GM23338 (cell line): ENCODE data around the gene HHAT. TPM values are rescaled to one million over a fixed set of nuclear protein-coding genes. Genes with fewer than 3 reads are reported as not detected.

ENCODE experiments used
- ATAC-seq: fragments of 200-7000 bp; cut with Tn5 transposase; 3 replicates; pipeline ENCODE4 v1.9.1; 2020
- DNase-seq: peaks from one replicate; pipeline ENCODE4 v3.0.0-alpha.2; 2015; ENCODE audit warnings: low spot score
- H2AFZ ChIP-seq: fragments of 200-600 bp; sonication (generic); 2 replicates; pipeline ENCODE4 v1.8.0; 2016; ENCODE audit warnings: antibody characterized with exemption, mild to moderate bottlenecking, moderate library complexity
- H3F3A ChIP-seq: fragments of 200-600 bp; sonication (generic); replicated peaks from 2 replicates; pipeline ENCODE4 v1.8.0; 2017; ENCODE audit warnings: antibody characterized with exemption, mixed run types, low read depth
- H3K27ac ChIP-seq: fragments of 200-600 bp; sonication (generic); 2 replicates; pipeline ENCODE4 v1.6.1; 2016; ENCODE audit warnings: low read depth
- H3K27me3 ChIP-seq: fragments of 200-600 bp; sonication (generic); 2 replicates; pipeline ENCODE4 v1.8.0; 2016; ENCODE audit warnings: mild to moderate bottlenecking, mixed run types, moderate library complexity; ENCODE audit not compliant: insufficient read depth
- H3K36me3 ChIP-seq: fragments of 200-600 bp; sonication (generic); 2 replicates; pipeline ENCODE4 v1.8.0; 2016; ENCODE audit warnings: mild to moderate bottlenecking; ENCODE audit not compliant: insufficient read depth
- H3K4me1 ChIP-seq: fragments of 200-600 bp; sonication (generic); 2 replicates; pipeline ENCODE4 v1.8.0; 2016; ENCODE audit warnings: mild to moderate bottlenecking, moderate library complexity; ENCODE audit not compliant: insufficient read depth
- H3K4me2 ChIP-seq: fragments of 200-600 bp; sonication (generic); 2 replicates; pipeline ENCODE4 v1.7.1; 2017; ENCODE audit warnings: mixed run types
- H3K4me3 ChIP-seq: fragments of 200-600 bp; sonication (generic); 2 replicates; pipeline ENCODE4 v1.6.1; 2016; ENCODE audit warnings: mixed run types
- H3K79me2 ChIP-seq: fragments of 200-600 bp; sonication (generic); replicated peaks from 2 replicates; pipeline ENCODE4 v1.8.0; 2017; ENCODE audit warnings: mild to moderate bottlenecking; ENCODE audit not compliant: insufficient read depth
- H3K9me2 ChIP-seq: fragments of 200-600 bp; sonication (generic); 2 replicates; pipeline ENCODE4 v1.8.0; 2017; ENCODE audit not compliant: insufficient read depth
- H4K20me1 ChIP-seq: fragments of 200-600 bp; sonication (generic); replicated peaks from 2 replicates; pipeline ENCODE4 v1.8.0; 2017; ENCODE audit warnings: mild to moderate bottlenecking; ENCODE audit not compliant: insufficient read depth
- H3K27ac Mint-ChIP-seq: 2 replicates; pipeline ENCODE4 v1.8.0; 2020; ENCODE audit warnings: inconsistent platforms, mild to moderate bottlenecking, moderate library complexity, mixed read lengths
- H3K27me3 Mint-ChIP-seq: 3 replicates; pipeline ENCODE4 v1.8.0; 2022; ENCODE audit warnings: low read depth, mild to moderate bottlenecking, moderate library complexity, mixed read lengths, inconsistent platforms; ENCODE audit not compliant: insufficient read depth, poor library complexity
- H3K36me3 Mint-ChIP-seq: 3 replicates; pipeline ENCODE4 v1.8.0; 2021; ENCODE audit warnings: low read depth, mild to moderate bottlenecking, inconsistent platforms, moderate library complexity, mixed read lengths
- H3K4me1 Mint-ChIP-seq: 3 replicates; pipeline ENCODE4 v1.8.0; 2020; ENCODE audit warnings: mild to moderate bottlenecking, inconsistent platforms, mixed read lengths
- H3K4me3 Mint-ChIP-seq: 3 replicates; pipeline ENCODE4 v1.8.0; 2021; ENCODE audit warnings: moderate library complexity, mild to moderate bottlenecking, inconsistent platforms, mixed read lengths
- H3K9me3 Mint-ChIP-seq: 3 replicates; pipeline ENCODE4 v1.8.0; 2020; ENCODE audit warnings: moderate library complexity, mild to moderate bottlenecking, inconsistent platforms, mixed read lengths
- CREB1 ChIP-seq: fragments of 250-450 bp; sonication (Bioruptor Pico); IDR thresholded peaks from 2 replicates; pipeline ENCODE4 v1.5.0; 2020; ENCODE audit warnings: low read depth, mild to moderate bottlenecking, moderate library complexity
- CTCF ChIP-seq, 2 experiments: fragments of 200-600 bp in 1 of 2; sonication (generic) in 1 of 2; conservative IDR thresholded peaks; 2 replicates each; pipeline versions ENCODE4 v1.5.1 to v1.6.1; 2016 to 2017; ENCODE audit warnings: antibody characterized with exemption in 2 of 2, low read depth in 2 of 2, mild to moderate bottlenecking in 2 of 2, moderate library complexity in 1 of 2
- ETS1 ChIP-seq: IDR thresholded peaks from 2 replicates; pipeline ENCODE4 v1.6.1; 2016; ENCODE audit warnings: antibody characterized with exemption
- EZH2 ChIP-seq: fragments of 200-600 bp; sonication (generic); IDR thresholded peaks from one replicate; pipeline ENCODE4 v1.8.0; 2017; ENCODE audit warnings: antibody characterized with exemption, mild to moderate bottlenecking, low read depth; ENCODE audit not compliant: unreplicated experiment
- EZH2phosphoT487 ChIP-seq: fragments of 200-600 bp; sonication (generic); IDR thresholded peaks from one replicate; pipeline ENCODE4 v1.8.1; 2018; ENCODE audit warnings: antibody characterized with exemption; ENCODE audit not compliant: unreplicated experiment
- JUNB ChIP-seq: IDR thresholded peaks from one replicate; pipeline ENCODE4 v1.6.1; 2016; ENCODE audit warnings: antibody characterized with exemption; ENCODE audit not compliant: unreplicated experiment
- NANOG ChIP-seq: IDR thresholded peaks from 2 replicates; pipeline ENCODE4 v1.6.1; 2016; ENCODE audit warnings: antibody characterized with exemption, borderline replicate concordance
- POLR2AphosphoS5 ChIP-seq: IDR thresholded peaks from 2 replicates; pipeline ENCODE4 v1.6.1; 2016; ENCODE audit warnings: antibody characterized with exemption, low read depth
- REST ChIP-seq: IDR thresholded peaks from one replicate; pipeline ENCODE4 v1.6.1; 2018; ENCODE audit warnings: antibody characterized with exemption; ENCODE audit not compliant: unreplicated experiment
- STAT1 ChIP-seq: IDR thresholded peaks from one replicate; pipeline ENCODE4 v1.6.1; 2016; ENCODE audit warnings: antibody characterized with exemption; ENCODE audit not compliant: unreplicated experiment
- ZNF114 ChIP-seq: fragments of 250-450 bp; sonication (Bioruptor Pico); IDR thresholded peaks from 2 replicates; pipeline ENCODE4 v1.5.0; 2020; ENCODE audit warnings: mild to moderate bottlenecking, moderate library complexity
- ZNF331 ChIP-seq: fragments of 250-450 bp; sonication (Bioruptor Pico); IDR thresholded peaks from 2 replicates; pipeline ENCODE4 v1.5.0; 2020; ENCODE audit warnings: low read depth, mild to moderate bottlenecking, moderate library complexity
- ZNF462 ChIP-seq: fragments of 250-450 bp; sonication (Bioruptor Pico); IDR thresholded peaks from 2 replicates; pipeline ENCODE4 v1.5.0; 2020; ENCODE audit warnings: mild to moderate bottlenecking, moderate library complexity
- polyA plus RNA-seq: library from polyadenylated mRNA; unstranded; fragments of >200 nt; fragmentation: Nextera tagmentation; extraction: Ambion mirVana; gene quantifications from 2 replicates; pipeline ENCODE4 v1.2.1, GENCODE V29; 2016
- total RNA-seq: library from RNA; depleted of rRNA; stranded (reverse); fragments of >200 nt; shearing (Covaris generic); gene quantifications from 2 replicates; pipeline ENCODE4 v1.2.3, GENCODE V29; 2014

Gene HHAT
- total and polyA plus RNA-seq, 2 experiments from 2014 or later = 0.11 to 0.66 TPM

GRCh38 chr1:210299501-210299900 is 29.2 kb upstream of the HHAT start:
- Histone ChIP-seq H3K4me1 (peaks cover 29% of the 10 kb centered on the region), H3F3A (no peaks in the 10 kb centered on the region), H2AFZ (peak overlapping the region; percentile 29), H4K20me1 (no peaks in the 10 kb centered on the region), H3K9me2 (peaks cover 7% of the 10 kb centered on the region; the same call in 1 of the 2 replicates), H3K27ac (no peak overlapping the region), H3K79me2 (no peaks in the 10 kb centered on the region), H3K27me3 (0 out of 2 replicates have a peak, but pooled peaks cover 1% of the 10 kb centered on the region), H3K36me3 (no peaks in the 10 kb centered on the region), H3K4me2 (no peak overlapping the region), H3K4me3 (no peak overlapping the region)
- peaks cover 25% of the 10 kb centered on the region for H3K4me1 Mint-ChIP-seq
- H3K27me3 Mint-ChIP-seq = peaks cover 7% of the 10 kb centered on the region
- DNase-seq (no peak), ATAC-seq (peak; percentile 18; the same call in 1 of the 3 replicates)
- no peak overlapping the region for H3K27ac Mint-ChIP-seq
- H3K9me3 Mint-ChIP-seq = peaks cover 3% of the 10 kb centered on the region; the same call in 1 of the 3 replicates
- no peak overlapping the region for H3K4me3 Mint-ChIP-seq
- no peaks in the 10 kb centered on the region for H3K36me3 Mint-ChIP-seq
- TF ChIP-seq ZNF331 (no peak), CREB1 (CRISPR knock-in tag) (no peak), EZH2phosphoT487 (no peak), CTCF (conservative IDR thresholded peaks at IDR 0.05; ENCODE audit: low read depth in 2 of 2) (no peak), ETS1 (no peak), REST (no peak), NANOG (no peak), ZNF462 (CRISPR knock-in tag) (no peak), ZNF114 (CRISPR knock-in tag) (no peak), POLR2AphosphoS5 (no peak), STAT1 (no peak), EZH2 (no peak), JUNB (no peak)
